ENCODE data around the gene RPRML. TPM values are rescaled to one million over a fixed set of nuclear protein-coding genes. Genes with fewer than 3 reads are reported as not detected.
A peak's percentile ranks its signal among the peaks of the same experiment; 100 is the strongest.

Gene RPRML
- total and polyA plus RNA-seq, 2 donors (not counting 1 experiment from before 2014, with no cell fraction given), result 0.89 TPM; not detected in 1

- Histone ChIP-seq H2AFZ (ENCODE audit: insufficient read depth, low read depth, low read length, poor library complexity, severe bottlenecking) (no peak overlapping the region), H3K27me3 (replicated peaks in 1 of 4; ENCODE audit: control extremely low read depth in 1 of 4, control insufficient read depth in 3 of 4, insufficient read depth in 4 of 4, low read length in 3 of 4) (peaks cover 0 to 37% (median 16%) of the 10 kb centered on the region in 4 experiments), H3K9ac (ENCODE audit: low read length) (no peak overlapping the region), H4K20me1 (ENCODE audit: control insufficient read depth, insufficient read depth, low read length, poor library complexity, severe bottlenecking) (no peaks in the 10 kb centered on the region), H3K4me2 (replicated peaks; ENCODE audit: low read depth, low read length, poor library complexity, severe bottlenecking) (no peak overlapping the region), H3K79me2 (ENCODE audit: control insufficient read depth, insufficient read depth, low read length) (no peaks in the 10 kb centered on the region), H3K4me3 (ENCODE audit: control extremely low read depth in 1 of 5, extremely low read depth in 1 of 5, insufficient read depth in 1 of 5, low read depth in 2 of 5, low read length in 4 of 5) (no peak overlapping the region), H3K9me3 (ENCODE audit: control extremely low read depth in 1 of 3, control insufficient read depth in 2 of 3, insufficient read depth in 1 of 3, low read length in 2 of 3) (peaks cover 0 to 4% (median 0%) of the 10 kb centered on the region in 3 donors), H3K4me1 (ENCODE audit: control insufficient read depth in 2 of 2, insufficient read depth in 2 of 2, low read length in 2 of 2) (peaks cover 14 to 19% of the 10 kb centered on the region in 2 donors), H3K27ac (ENCODE audit: low read length in 2 of 2) (no peak overlapping the region), H3K36me3 (replicated peaks in 1 of 2; ENCODE audit: control extremely low read depth in 1 of 2, control insufficient read depth in 1 of 2, extremely low read depth in 1 of 2, insufficient read depth in 2 of 2, low read length in 1 of 2) (no peaks in the 10 kb centered on the region)
- Mint-ChIP-seq H3K27me3 (peaks cover 30% of the 10 kb centered on the region), H3K9me3 (ENCODE audit: insufficient read depth) (no peaks in the 10 kb centered on the region), H3K27ac (no peak overlapping the region), H3K4me3 (peak overlapping the region; percentile 45), H3K4me1 (peaks cover 20% of the 10 kb centered on the region)
- CTCF ChIA-PET, result interaction anchor here (1.6 kb wide), 1 partner anchor 24 kb away, joined by 6 read pairs; no protein-coding TSS in a partner anchor
- POLR2A ChIA-PET, result no interaction called here
- WGBS (ENCODE audit: insufficient coverage), result 87% methylated on average over 10 of the region's 14 CpGs
- DNase-seq, result no peak
- intact Hi-C loops (cut with micrococcal nuclease), result no loop called here
- TF ChIP-seq EZH2 (IDR thresholded peaks at IDR 0.05; ENCODE audit: borderline replicate concordance, insufficient read depth, low read depth, low read length, poor library complexity, severe bottlenecking) (no peak), CTCF (IDR thresholded peaks at IDR 0.05) (no peak)
- ATAC-seq (ENCODE audit: low read depth), result no peak
Measured at GRCh38 chr17:46976626-46977270, 2.3 kb downstream of the RPRML start.

- WGBS (ENCODE audit: insufficient coverage), result 85% methylated on average over 3 of the region's 4 CpGs
- Mint-ChIP-seq H3K9me3 (ENCODE audit: insufficient read depth) (no peaks in the 10 kb centered on the region), H3K4me1 (peaks cover 14% of the 10 kb centered on the region), H3K27ac (no peak overlapping the region), H3K4me3 (no peak overlapping the region), H3K27me3 (peaks cover 22% of the 10 kb centered on the region)
- ChIA-PET POLR2A (interaction anchor here (0.6 kb wide), 1 partner anchor 592 kb away, joined by 3 read pairs; no protein-coding TSS in a partner anchor), CTCF (interaction anchor here (1.5 kb wide), 1 partner anchor 15 kb away, joined by 3 read pairs; no protein-coding TSS in a partner anchor)
- DNase-seq (no peak), ATAC-seq (ENCODE audit: low read depth) (no peak)
- TF ChIP-seq CTCF (IDR thresholded peaks at IDR 0.05), result no peak
- no peak for TF ChIP-seq EZH2 (IDR thresholded peaks at IDR 0.05; ENCODE audit: borderline replicate concordance, insufficient read depth, low read depth, low read length, poor library complexity, severe bottlenecking)
- H3K36me3 ChIP-seq (replicated peaks in 1 of 2; ENCODE audit: control extremely low read depth in 1 of 2, control insufficient read depth in 1 of 2, extremely low read depth in 1 of 2, insufficient read depth in 2 of 2, low read length in 1 of 2), result no peaks in the 10 kb centered on the region
- no peak overlapping the region for H2AFZ ChIP-seq (ENCODE audit: insufficient read depth, low read depth, low read length, poor library complexity, severe bottlenecking)
- H3K27me3 ChIP-seq (replicated peaks in 1 of 4; ENCODE audit: control extremely low read depth in 1 of 4, control insufficient read depth in 3 of 4, insufficient read depth in 4 of 4, low read length in 3 of 4), result peaks cover 0 to 33% (median 15%) of the 10 kb centered on the region in 4 experiments
- H3K9ac ChIP-seq (ENCODE audit: low read length), result no peak overlapping the region
- no peak overlapping the region for H3K4me3 ChIP-seq (ENCODE audit: control extremely low read depth in 1 of 5, extremely low read depth in 1 of 5, insufficient read depth in 1 of 5, low read depth in 2 of 5, low read length in 4 of 5)
- H3K79me2 ChIP-seq (ENCODE audit: control insufficient read depth, insufficient read depth, low read length), result no peaks in the 10 kb centered on the region
- intact Hi-C loops (cut with micrococcal nuclease), result no loop called here
- H4K20me1 ChIP-seq (ENCODE audit: control insufficient read depth, insufficient read depth, low read length, poor library complexity, severe bottlenecking), result no peaks in the 10 kb centered on the region
- no peak overlapping the region for H3K27ac ChIP-seq (ENCODE audit: low read length in 2 of 2)
- H3K9me3 ChIP-seq (ENCODE audit: control extremely low read depth in 1 of 3, control insufficient read depth in 2 of 3, insufficient read depth in 1 of 3, low read length in 2 of 3), result peaks cover 0 to 4% (median 0%) of the 10 kb centered on the region in 3 donors
- no peak overlapping the region for H3K4me2 ChIP-seq (replicated peaks; ENCODE audit: low read depth, low read length, poor library complexity, severe bottlenecking)
- H3K4me1 ChIP-seq (ENCODE audit: control insufficient read depth in 2 of 2, insufficient read depth in 2 of 2, low read length in 2 of 2), result peaks cover 14 to 16% of the 10 kb centered on the region in 2 donors
Measured at GRCh38 chr17:46975287-46975686, 3.8 kb downstream of the RPRML start.

Data from B cell (primary cell).